HG02981 (cell line): ENCODE measurements around the gene RFC3.
"Not testable (repeated sequence)": the region's sequence is repeated elsewhere in the genome, so short reads cannot be mapped to it uniquely, and the experiment has no call there.

Experiments used
- ATAC-seq: cut with Tn5 transposase; IDR thresholded peaks from one replicate; pipeline ENCODE4 v1.9.1; 2021; ENCODE audit warnings: mild to moderate bottlenecking, moderate library complexity; ENCODE audit not compliant: unreplicated experiment

The RFC3 gene

DNA sequence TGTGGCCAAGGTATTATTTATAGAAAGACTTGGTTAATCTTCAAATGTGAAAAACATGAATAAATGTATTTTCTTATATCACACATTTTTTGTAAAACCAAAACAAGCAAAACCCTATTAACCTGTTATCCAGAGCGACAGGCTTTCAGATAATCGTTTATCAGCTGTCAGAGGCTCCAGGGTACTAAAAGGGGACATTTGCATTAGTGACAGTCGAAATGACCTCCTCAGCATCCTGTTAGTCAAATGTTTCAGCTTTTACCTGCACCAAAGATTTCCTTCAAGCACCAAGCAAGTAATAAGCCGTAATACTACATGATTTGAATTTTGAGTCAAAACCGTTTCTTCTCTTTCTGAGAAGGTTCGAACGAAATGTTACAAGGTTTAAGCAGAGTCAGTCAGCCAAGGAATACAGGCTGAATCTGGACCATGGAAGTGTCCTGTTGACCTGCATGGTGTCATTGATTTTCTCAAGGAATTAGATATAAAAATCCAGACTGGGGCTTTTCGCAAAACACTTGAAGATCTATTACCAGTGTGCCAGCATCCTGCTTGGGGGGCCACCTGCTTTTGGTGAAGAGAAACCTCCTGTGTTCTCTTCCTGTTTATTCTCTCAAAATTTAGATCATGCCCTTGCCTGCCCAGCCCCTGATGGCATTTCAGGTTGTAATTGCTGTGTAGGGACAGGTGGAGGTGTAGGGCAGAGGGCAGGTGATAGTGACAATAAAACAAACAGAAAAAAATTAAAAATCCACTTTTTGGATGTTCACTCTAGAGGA lies 11.3 kb upstream of the RFC3 start:
- peak; percentile 47 for ATAC-seq

DNA sequence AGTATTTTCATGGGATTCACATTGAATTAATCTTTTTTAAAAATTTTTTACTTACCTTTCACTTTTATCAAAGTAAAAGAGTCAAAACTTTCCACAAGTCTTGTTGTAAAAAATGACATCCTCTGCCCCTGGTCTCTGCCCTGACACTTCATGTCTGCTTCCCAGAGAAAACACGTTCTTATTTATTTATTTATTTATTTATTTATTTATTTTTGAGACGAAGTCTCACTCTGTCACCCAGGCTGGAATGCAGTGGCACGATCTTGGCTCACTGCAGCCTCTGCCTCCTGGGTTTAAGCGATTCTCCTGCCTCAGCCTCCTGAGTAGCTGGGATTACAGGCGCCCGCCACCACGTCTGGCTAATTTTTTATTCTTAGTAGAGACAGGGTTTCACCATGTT lies 5.1 kb upstream of the RFC3 start:
- ATAC-seq = not testable (repeated sequence)

DNA sequence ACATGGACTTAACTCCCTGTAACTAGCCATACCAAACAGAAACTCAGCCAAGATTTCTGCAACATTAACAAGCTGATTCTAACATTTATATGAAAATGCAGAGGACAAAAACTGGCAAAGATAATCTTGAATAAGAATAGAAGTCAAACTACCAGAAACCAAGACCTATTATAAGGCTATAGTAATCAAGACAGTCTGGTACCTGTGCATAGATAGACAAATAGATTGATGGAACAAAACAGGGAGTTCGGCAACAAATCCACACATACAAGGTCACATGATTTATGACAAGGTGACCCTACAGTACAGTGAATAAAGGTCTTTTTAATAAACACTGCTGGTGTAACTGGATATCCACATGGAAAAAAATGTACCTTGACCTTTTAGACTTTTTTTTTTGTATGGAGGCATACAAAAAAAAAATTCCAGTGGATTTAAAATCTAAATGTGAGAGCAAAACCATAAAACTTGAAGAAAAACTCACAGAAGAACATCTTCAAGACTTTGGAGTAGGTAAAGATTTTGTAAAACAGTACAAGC lies 2.9 kb upstream of the RFC3 start:
- ATAC-seq = no peak

- ATAC-seq = no peak
Measured at GRCh38 chr13:33816912-33817311, 1.0 kb upstream of the RFC3 start.

DNA sequence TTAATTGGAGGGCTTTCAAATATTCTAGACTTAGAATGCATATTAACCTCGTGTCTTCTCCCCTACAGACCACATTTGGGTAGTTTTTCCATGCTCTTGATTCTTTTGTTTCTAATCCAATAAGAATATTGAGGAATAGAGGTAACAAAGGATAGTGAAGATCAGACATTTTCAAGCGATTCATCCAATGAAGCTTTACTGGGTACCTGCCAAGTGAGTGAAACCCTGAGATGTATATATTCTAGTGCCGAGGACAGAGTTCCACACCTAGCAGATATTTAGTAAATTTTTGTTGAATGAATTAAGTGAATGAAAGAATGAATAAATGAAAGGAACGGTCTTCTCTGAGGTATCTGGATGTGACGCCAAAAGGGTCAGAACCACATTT lies 442 bp upstream of the RFC3 start:
- no peak for ATAC-seq

DNA sequence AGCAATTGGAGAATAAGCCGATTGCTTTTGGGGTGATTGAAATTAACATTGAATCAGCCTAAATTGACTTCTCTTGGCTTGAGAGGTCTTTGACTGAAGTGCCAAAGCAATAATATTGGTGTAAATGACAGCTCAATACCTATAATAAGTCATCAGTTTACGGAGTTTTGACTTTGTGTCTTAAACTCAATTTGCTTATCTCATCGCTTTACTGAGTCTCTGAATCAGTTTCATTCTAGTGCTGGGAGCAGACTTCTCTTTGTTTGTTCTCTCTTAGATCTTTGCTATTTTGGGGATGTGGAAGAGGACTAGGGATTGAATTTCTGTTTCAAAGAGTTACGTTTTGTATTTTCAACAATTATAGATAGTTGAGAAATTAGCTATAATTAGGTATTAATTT lies 7.1 kb downstream of the RFC3 start:
- no peak for ATAC-seq

- ATAC-seq = no peak
Measured at GRCh38 chr13:33827139-33827538, 9.2 kb downstream of the RFC3 start.

GRCh38 chr13:33828431-33829129 lies 10.6 kb downstream of the RFC3 start:
- ATAC-seq = no peak

DNA sequence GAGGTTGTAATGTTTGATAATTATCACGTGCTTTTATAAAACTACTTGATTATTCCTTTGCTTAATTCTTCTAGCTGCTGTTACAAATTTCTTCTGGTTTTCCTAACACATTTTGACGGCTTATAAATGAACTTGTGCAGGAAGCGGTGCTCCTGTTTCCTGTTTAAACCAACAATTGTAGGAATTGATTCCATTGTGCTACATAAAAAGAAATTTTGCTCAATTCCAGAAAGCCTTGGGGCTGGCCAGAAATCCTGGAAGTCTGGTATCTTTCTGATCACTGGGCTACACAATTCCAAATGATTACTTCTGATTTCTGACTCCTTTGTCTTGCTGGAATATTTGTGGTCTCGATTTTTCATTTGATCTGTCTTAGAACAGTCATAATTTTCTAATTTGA lies 14.9 kb downstream of the RFC3 start:
- ATAC-seq = no peak

GRCh38 chr13:33838647-33839046 lies 20.7 kb downstream of the RFC3 start:
- ATAC-seq = no peak

- ATAC-seq = no peak
Measured at GRCh38 chr13:33840402-33840801, 22.5 kb downstream of the RFC3 start.

- ATAC-seq = no peak
Measured at GRCh38 chr13:33842207-33842606, 24.3 kb downstream of the RFC3 start.

- ATAC-seq = no peak
Measured at GRCh38 chr13:33842986-33843385, 25.0 kb downstream of the RFC3 start.

- ATAC-seq = no peak
Measured at GRCh38 chr13:33845572-33846302, 27.8 kb downstream of the RFC3 start.

- ATAC-seq = no peak
Measured at GRCh38 chr13:33846303-33847062, 28.5 kb downstream of the RFC3 start.

DNA sequence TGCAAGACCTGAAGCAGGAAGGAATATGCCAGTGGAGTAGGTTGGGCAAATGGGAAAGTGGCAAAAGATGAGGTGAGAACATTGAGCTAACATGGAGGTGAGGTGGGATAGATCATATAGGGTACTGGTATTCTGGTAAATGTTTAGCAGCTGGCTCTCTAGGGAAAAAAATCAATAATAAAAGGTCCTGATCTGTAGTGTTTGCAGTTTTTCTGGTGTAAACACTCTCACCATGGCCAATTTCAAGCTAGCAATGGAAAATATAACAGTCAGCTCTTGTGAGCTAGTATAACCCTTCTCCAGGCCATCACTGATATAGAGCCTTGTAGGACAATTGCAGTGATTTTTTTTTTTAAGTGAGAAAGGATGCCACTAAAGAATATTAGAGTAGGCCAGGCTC lies 31.3 kb downstream of the RFC3 start:
- no peak for ATAC-seq

GRCh38 chr13:33855371-33855895 lies 37.5 kb downstream of the RFC3 start:
- ATAC-seq = no peak

GRCh38 chr13:33859691-33860303 lies 41.8 kb downstream of the RFC3 start:
- ATAC-seq = no peak

- ATAC-seq = no peak
Measured at GRCh38 chr13:33860526-33860925, 42.6 kb downstream of the RFC3 start.

GRCh38 chr13:33862016-33862415 lies 44.1 kb downstream of the RFC3 start:
- ATAC-seq = no peak
